ENCODE data around the gene UPK3B. TPM values are rescaled to one million over a fixed set of nuclear protein-coding genes. Genes with fewer than 3 reads are reported as not detected.
"Not testable (repeated sequence)": the region's sequence is repeated elsewhere in the genome, so short reads cannot be mapped to it uniquely, and the experiment has no call there.

UPK3B gene
- total RNA-seq, 2 experiments from 2014 or later: 0.83 to 1.7 TPM

GRCh38 chr7:76480403-76481253 is 29.7 kb upstream of the UPK3B start:
- DNase-seq, H3K4me3 Mint-ChIP-seq, POLR2A ChIA-PET, H3K27ac Mint-ChIP-seq, CTCF ChIA-PET, H3K27me3 Mint-ChIP-seq, H3K4me1 Mint-ChIP-seq, H3K9me3 Mint-ChIP-seq: not testable (repeated sequence)
- peaks cover 14% of the 10 kb centered on the region for H3K36me3 Mint-ChIP-seq (ENCODE audit: low read depth)

- H3K27ac Mint-ChIP-seq, H3K9me3 Mint-ChIP-seq, H3K27me3 Mint-ChIP-seq, DNase-seq, H3K4me3 Mint-ChIP-seq, CTCF ChIA-PET, POLR2A ChIA-PET, H3K4me1 Mint-ChIP-seq: not testable (repeated sequence)
- peaks cover 14% of the 10 kb centered on the region for H3K36me3 Mint-ChIP-seq (ENCODE audit: low read depth)
These were observed 27.7 kb upstream of the UPK3B start for GRCh38 chr7:76482660-76483059.

- H3K27ac Mint-ChIP-seq, H3K9me3 Mint-ChIP-seq, CTCF ChIA-PET, H3K4me3 Mint-ChIP-seq, DNase-seq, H3K4me1 Mint-ChIP-seq, H3K27me3 Mint-ChIP-seq, POLR2A ChIA-PET: not testable (repeated sequence)
- peaks cover 14% of the 10 kb centered on the region for H3K36me3 Mint-ChIP-seq (ENCODE audit: low read depth)
These were observed 27.3 kb upstream of the UPK3B start for GRCh38 chr7:76483081-76483480.

- DNase-seq, H3K4me3 Mint-ChIP-seq, POLR2A ChIA-PET, H3K27me3 Mint-ChIP-seq, H3K4me1 Mint-ChIP-seq, H3K9me3 Mint-ChIP-seq, CTCF ChIA-PET, H3K27ac Mint-ChIP-seq: not testable (repeated sequence)
- H3K36me3 Mint-ChIP-seq (ENCODE audit: low read depth): peaks cover 14% of the 10 kb centered on the region
These were observed 25.9 kb upstream of the UPK3B start for GRCh38 chr7:76484456-76484855.

GRCh38 chr7:76485822-76486610 is 24.3 kb upstream of the UPK3B start:
- CTCF ChIA-PET, DNase-seq, H3K27ac Mint-ChIP-seq, H3K4me3 Mint-ChIP-seq, H3K4me1 Mint-ChIP-seq, H3K27me3 Mint-ChIP-seq, H3K9me3 Mint-ChIP-seq, POLR2A ChIA-PET: not testable (repeated sequence)
- H3K36me3 Mint-ChIP-seq (ENCODE audit: low read depth): peaks cover 14% of the 10 kb centered on the region

GRCh38 chr7:76486618-76487017 is 23.7 kb upstream of the UPK3B start:
- H3K4me3 Mint-ChIP-seq, H3K4me1 Mint-ChIP-seq, POLR2A ChIA-PET, H3K27me3 Mint-ChIP-seq, CTCF ChIA-PET, H3K9me3 Mint-ChIP-seq: not testable (repeated sequence)
- Mint-ChIP-seq H3K27ac (peak overlapping the region; percentile 82), H3K36me3 (ENCODE audit: low read depth) (peaks cover 14% of the 10 kb centered on the region)
- DNase-seq: peak; percentile 52

GRCh38 chr7:76487969-76488368 is 22.4 kb upstream of the UPK3B start:
- H3K27me3 Mint-ChIP-seq; H3K9me3 Mint-ChIP-seq; H3K27ac Mint-ChIP-seq; H3K36me3 Mint-ChIP-seq (ENCODE audit: low read depth); H3K4me1 Mint-ChIP-seq; DNase-seq; H3K4me3 Mint-ChIP-seq; POLR2A ChIA-PET; CTCF ChIA-PET: not testable (repeated sequence)

DNA sequence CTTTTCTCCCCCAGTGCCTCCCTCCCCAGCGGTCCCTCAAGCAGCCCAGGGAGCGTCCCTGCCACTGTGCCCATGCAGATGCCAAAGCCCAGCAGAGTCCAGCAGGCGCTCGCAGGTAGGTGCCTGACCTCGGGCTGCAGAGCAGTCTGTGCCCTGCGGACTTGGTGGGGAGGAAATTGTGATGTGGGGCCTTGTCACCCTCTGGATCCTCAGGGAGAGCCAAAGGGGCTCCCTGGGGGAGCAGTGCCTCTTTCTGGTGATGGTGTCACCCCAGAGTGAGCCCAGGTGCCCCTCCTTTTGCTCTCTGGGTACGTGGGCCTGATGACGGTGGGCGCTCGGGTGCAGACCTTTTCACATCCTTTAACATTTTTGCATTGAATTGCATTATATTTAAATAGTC is 18.2 kb upstream of the UPK3B start:
- H3K4me3 Mint-ChIP-seq; H3K36me3 Mint-ChIP-seq (ENCODE audit: low read depth); POLR2A ChIA-PET; H3K27me3 Mint-ChIP-seq; H3K27ac Mint-ChIP-seq; H3K4me1 Mint-ChIP-seq; H3K9me3 Mint-ChIP-seq; CTCF ChIA-PET; DNase-seq: not testable (repeated sequence)

- POLR2A ChIA-PET: not testable (repeated sequence)
These were observed 14.6 kb upstream of the UPK3B start for GRCh38 chr7:76495717-76496116.

DNA sequence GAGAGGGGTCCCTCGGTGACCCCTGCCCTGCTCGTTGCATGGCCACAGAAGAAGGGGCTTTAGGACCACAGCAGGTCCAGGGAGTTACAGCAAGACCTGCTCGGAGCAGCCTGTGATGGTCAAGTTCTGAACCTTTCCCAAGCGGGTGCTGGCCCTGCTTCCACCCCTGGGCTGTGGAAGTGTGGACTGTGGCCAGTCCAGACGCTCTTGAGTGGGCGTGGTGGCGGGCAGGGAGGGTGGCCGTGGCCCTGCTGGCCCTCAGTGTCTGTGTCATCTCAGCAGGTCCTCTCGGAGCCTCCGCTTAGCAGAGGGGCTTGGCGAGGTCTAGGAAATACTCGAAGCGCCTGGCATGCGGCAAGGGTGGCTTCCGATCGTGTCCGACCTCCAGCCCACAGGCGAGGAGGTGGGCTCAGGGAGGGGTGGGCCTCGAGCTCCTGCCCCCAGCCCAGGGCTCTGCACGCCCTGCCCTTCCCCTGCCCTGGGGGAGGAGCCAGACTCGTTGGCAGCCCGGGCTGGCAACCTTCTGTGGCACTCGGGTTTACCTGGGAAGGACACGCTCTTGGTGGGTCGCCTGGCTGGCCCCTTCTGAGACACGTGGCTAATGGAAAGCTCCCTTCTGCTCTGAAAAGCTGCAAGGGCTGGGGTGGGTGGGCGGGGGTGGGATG is 12.3 kb upstream of the UPK3B start:
- H3K4me3 Mint-ChIP-seq; H3K27me3 Mint-ChIP-seq; H3K9me3 Mint-ChIP-seq; DNase-seq; H3K4me1 Mint-ChIP-seq; CTCF ChIA-PET; H3K27ac Mint-ChIP-seq; POLR2A ChIA-PET; H3K36me3 Mint-ChIP-seq (ENCODE audit: low read depth): not testable (repeated sequence)

More at GRCh38 chr7:76495717-76496116, 14.6 kb upstream of the UPK3B start:
- H3K27me3 Mint-ChIP-seq; CTCF ChIA-PET; H3K4me1 Mint-ChIP-seq; H3K9me3 Mint-ChIP-seq; H3K4me3 Mint-ChIP-seq; DNase-seq; H3K27ac Mint-ChIP-seq; H3K36me3 Mint-ChIP-seq (ENCODE audit: low read depth): not testable (repeated sequence)

GRCh38 chr7:76498583-76499200 is 11.7 kb upstream of the UPK3B start:
- CTCF ChIA-PET; H3K27me3 Mint-ChIP-seq; H3K4me3 Mint-ChIP-seq; H3K9me3 Mint-ChIP-seq; DNase-seq; H3K4me1 Mint-ChIP-seq; H3K27ac Mint-ChIP-seq; H3K36me3 Mint-ChIP-seq (ENCODE audit: low read depth); POLR2A ChIA-PET: not testable (repeated sequence)

- DNase-seq; H3K9me3 Mint-ChIP-seq; CTCF ChIA-PET; H3K27me3 Mint-ChIP-seq; H3K27ac Mint-ChIP-seq; POLR2A ChIA-PET; H3K4me1 Mint-ChIP-seq; H3K4me3 Mint-ChIP-seq; H3K36me3 Mint-ChIP-seq (ENCODE audit: low read depth): not testable (repeated sequence)
These were observed 11.0 kb upstream of the UPK3B start for GRCh38 chr7:76499201-76499923.

- not testable (repeated sequence) for H3K36me3 Mint-ChIP-seq (ENCODE audit: low read depth); H3K4me3 Mint-ChIP-seq
These were observed 10.5 kb upstream of the UPK3B start for GRCh38 chr7:76499924-76500241.

More at GRCh38 chr7:76499924-76500241, 10.5 kb upstream of the UPK3B start:
- DNase-seq, H3K27ac Mint-ChIP-seq, H3K9me3 Mint-ChIP-seq, H3K27me3 Mint-ChIP-seq, CTCF ChIA-PET, POLR2A ChIA-PET, H3K4me1 Mint-ChIP-seq: not testable (repeated sequence)

All from activated CD4-positive, alpha-beta memory T cell treated with anti-CD3 and anti-CD28 coated beads, Interleukin-2, amount 10 ng/mL, durations not matched to agents 7 days and 5 days (primary cell).